Neural cell (in vitro differentiated cells): Measurements from ENCODE around the gene MSMB.

Source experiments
- EP300 ChIP-seq: fragments of 450-650 bp; conservative IDR thresholded peaks from 2 replicates; pipeline ENCODE4 v1.6.1; 2014; ENCODE audit warnings: antibody characterized with exemption, mild to moderate bottlenecking, moderate library complexity; ENCODE audit not compliant: poor library complexity, severe bottlenecking
- EZH2 ChIP-seq: fragments of 200-600, 300-800 bp; shearing (Covaris generic), sonication (generic); IDR thresholded peaks from 2 replicates; pipeline ENCODE4 v1.6.1; 2014; ENCODE audit warnings: antibody characterized with exemption, low read length, borderline replicate concordance, mild to moderate bottlenecking; ENCODE audit not compliant: insufficient read depth, poor library complexity, severe bottlenecking
- MXI1 ChIP-seq: fragments of 450-650 bp; conservative IDR thresholded peaks from 2 replicates; pipeline ENCODE4 v1.6.1; 2014; ENCODE audit warnings: antibody characterized with exemption, mild to moderate bottlenecking; ENCODE audit not compliant: poor library complexity, severe bottlenecking
- POLR2AphosphoS5 ChIP-seq: IDR thresholded peaks from 2 replicates; pipeline ENCODE4 v1.6.1; 2012
- SMC3 ChIP-seq: fragments of 450-650 bp; conservative IDR thresholded peaks from 2 replicates; pipeline ENCODE4 v1.6.1; 2014; ENCODE audit warnings: antibody characterized with exemption, mild to moderate bottlenecking, moderate library complexity; ENCODE audit not compliant: poor library complexity
- TAF1 ChIP-seq: IDR thresholded peaks from 2 replicates; pipeline ENCODE4 v1.6.1; 2012; ENCODE audit warnings: low read depth
- TF ChIP-seq, protein P1 (sequence below): fragments of 450-650 bp; IDR thresholded peaks from 2 replicates; pipeline ENCODE4 v1.5.1; 2014; ENCODE audit warnings: antibody characterized with exemption, mild to moderate bottlenecking, moderate library complexity; ENCODE audit not compliant: poor library complexity, severe bottlenecking
- TF ChIP-seq, protein P2 (sequence below): IDR thresholded peaks from 2 replicates; pipeline ENCODE4 v1.6.1; 2012; ENCODE audit warnings: borderline replicate concordance

GRCh38 chr10:46029461-46030030, 16.5 kb downstream of the MSMB start:
- TF ChIP-seq, protein P1, sequence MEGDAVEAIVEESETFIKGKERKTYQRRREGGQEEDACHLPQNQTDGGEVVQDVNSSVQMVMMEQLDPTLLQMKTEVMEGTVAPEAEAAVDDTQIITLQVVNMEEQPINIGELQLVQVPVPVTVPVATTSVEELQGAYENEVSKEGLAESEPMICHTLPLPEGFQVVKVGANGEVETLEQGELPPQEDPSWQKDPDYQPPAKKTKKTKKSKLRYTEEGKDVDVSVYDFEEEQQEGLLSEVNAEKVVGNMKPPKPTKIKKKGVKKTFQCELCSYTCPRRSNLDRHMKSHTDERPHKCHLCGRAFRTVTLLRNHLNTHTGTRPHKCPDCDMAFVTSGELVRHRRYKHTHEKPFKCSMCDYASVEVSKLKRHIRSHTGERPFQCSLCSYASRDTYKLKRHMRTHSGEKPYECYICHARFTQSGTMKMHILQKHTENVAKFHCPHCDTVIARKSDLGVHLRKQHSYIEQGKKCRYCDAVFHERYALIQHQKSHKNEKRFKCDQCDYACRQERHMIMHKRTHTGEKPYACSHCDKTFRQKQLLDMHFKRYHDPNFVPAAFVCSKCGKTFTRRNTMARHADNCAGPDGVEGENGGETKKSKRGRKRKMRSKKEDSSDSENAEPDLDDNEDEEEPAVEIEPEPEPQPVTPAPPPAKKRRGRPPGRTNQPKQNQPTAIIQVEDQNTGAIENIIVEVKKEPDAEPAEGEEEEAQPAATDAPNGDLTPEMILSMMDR, result no peak
- TF ChIP-seq, protein P2, sequence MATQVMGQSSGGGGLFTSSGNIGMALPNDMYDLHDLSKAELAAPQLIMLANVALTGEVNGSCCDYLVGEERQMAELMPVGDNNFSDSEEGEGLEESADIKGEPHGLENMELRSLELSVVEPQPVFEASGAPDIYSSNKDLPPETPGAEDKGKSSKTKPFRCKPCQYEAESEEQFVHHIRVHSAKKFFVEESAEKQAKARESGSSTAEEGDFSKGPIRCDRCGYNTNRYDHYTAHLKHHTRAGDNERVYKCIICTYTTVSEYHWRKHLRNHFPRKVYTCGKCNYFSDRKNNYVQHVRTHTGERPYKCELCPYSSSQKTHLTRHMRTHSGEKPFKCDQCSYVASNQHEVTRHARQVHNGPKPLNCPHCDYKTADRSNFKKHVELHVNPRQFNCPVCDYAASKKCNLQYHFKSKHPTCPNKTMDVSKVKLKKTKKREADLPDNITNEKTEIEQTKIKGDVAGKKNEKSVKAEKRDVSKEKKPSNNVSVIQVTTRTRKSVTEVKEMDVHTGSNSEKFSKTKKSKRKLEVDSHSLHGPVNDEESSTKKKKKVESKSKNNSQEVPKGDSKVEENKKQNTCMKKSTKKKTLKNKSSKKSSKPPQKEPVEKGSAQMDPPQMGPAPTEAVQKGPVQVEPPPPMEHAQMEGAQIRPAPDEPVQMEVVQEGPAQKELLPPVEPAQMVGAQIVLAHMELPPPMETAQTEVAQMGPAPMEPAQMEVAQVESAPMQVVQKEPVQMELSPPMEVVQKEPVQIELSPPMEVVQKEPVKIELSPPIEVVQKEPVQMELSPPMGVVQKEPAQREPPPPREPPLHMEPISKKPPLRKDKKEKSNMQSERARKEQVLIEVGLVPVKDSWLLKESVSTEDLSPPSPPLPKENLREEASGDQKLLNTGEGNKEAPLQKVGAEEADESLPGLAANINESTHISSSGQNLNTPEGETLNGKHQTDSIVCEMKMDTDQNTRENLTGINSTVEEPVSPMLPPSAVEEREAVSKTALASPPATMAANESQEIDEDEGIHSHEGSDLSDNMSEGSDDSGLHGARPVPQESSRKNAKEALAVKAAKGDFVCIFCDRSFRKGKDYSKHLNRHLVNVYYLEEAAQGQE, result no peak
- TF ChIP-seq TAF1 (no peak), EP300 (no peak), POLR2AphosphoS5 (no peak), MXI1 (no peak), EZH2 (no peak), SMC3 (no peak)
